Neural cell (in vitro differentiated cells): ENCODE data around the gene LTBP4. TPM values are rescaled to one million over a fixed set of nuclear protein-coding genes. Genes with fewer than 3 reads are reported as not detected.

Source experiments
- H2AFZ ChIP-seq: fragments of 200-600, 300-800 bp; sonication (generic), shearing (Covaris generic); 2 replicates; pipeline ENCODE4 v1.6.0; 2014; ENCODE audit warnings: low read depth, mild to moderate bottlenecking, antibody characterized with exemption, low read length, moderate library complexity
- H3F3A ChIP-seq: fragments of 200-600 bp; shearing (Covaris generic); 2 replicates; pipeline ENCODE4 v1.6.1; 2016; ENCODE audit warnings: mild to moderate bottlenecking, moderate library complexity, mixed read lengths, antibody characterized with exemption, low read length; ENCODE audit not compliant: insufficient read depth, poor library complexity, severe bottlenecking
- H3K27ac ChIP-seq: fragments of 200-600, 300-800 bp; sonication (generic), shearing (Covaris generic); 2 replicates; pipeline ENCODE4 v1.5.1; 2014; ENCODE audit warnings: mild to moderate bottlenecking, low read length, moderate library complexity
- H3K27me3 ChIP-seq: fragments of 300-800, 200-600 bp; sonication (generic), shearing (Covaris generic); 2 replicates; pipeline ENCODE4 v1.6.0; 2014; ENCODE audit warnings: mild to moderate bottlenecking, low read depth, low read length, moderate library complexity; ENCODE audit not compliant: insufficient read depth
- H3K36me3 ChIP-seq: fragments of 300-800, 200-600 bp; sonication (generic), shearing (Covaris generic); 2 replicates; pipeline ENCODE4 v1.5.1; 2014; ENCODE audit warnings: mild to moderate bottlenecking, antibody characterized with exemption, low read length, moderate library complexity; ENCODE audit not compliant: insufficient read depth
- H3K4me2 ChIP-seq: fragments of 300-800, 200-600 bp; sonication (generic), shearing (Covaris generic); 2 replicates; pipeline ENCODE4 v1.6.0; 2014; ENCODE audit warnings: mild to moderate bottlenecking, low read length
- H3K4me3 ChIP-seq: fragments of 300-800, 200-600 bp; sonication (generic), shearing (Covaris generic); 2 replicates; pipeline ENCODE4 v1.5.1; 2014; ENCODE audit warnings: mild to moderate bottlenecking, low read length, moderate library complexity
- H3K79me2 ChIP-seq: fragments of 200-600 bp; shearing (Covaris generic); replicated peaks from 2 replicates; pipeline ENCODE4 v1.6.0; 2014; ENCODE audit warnings: mild to moderate bottlenecking, low read length, moderate library complexity; ENCODE audit not compliant: insufficient read depth
- H3K9ac ChIP-seq: fragments of 300-800, 200-600 bp; sonication (generic), shearing (Covaris generic); 2 replicates; pipeline ENCODE4 v1.6.1; 2016; ENCODE audit warnings: mild to moderate bottlenecking, low read length, mixed read lengths
- H3K9me2 ChIP-seq: fragments of 200-600 bp; shearing (Covaris generic); 2 replicates; pipeline ENCODE4 v1.6.1; 2016; ENCODE audit warnings: mild to moderate bottlenecking, low read length, mixed read lengths; ENCODE audit not compliant: insufficient read depth
- H3K9me3 ChIP-seq: fragments of 200-600, 300-800 bp; sonication (generic), shearing (Covaris generic); 2 replicates; pipeline ENCODE4 v1.6.1; 2016; ENCODE audit warnings: mild to moderate bottlenecking, mixed run types, low read length, moderate library complexity, mixed read lengths
- H4K20me1 ChIP-seq: fragments of 200-600 bp; shearing (Covaris generic); 2 replicates; pipeline ENCODE4 v1.6.1; 2016; ENCODE audit warnings: mild to moderate bottlenecking, mixed run types; ENCODE audit not compliant: insufficient read depth
- CTCF ChIP-seq: fragments of 450-650 bp; IDR thresholded peaks from 2 replicates; pipeline ENCODE4 v1.5.1; 2014; ENCODE audit warnings: antibody characterized with exemption, mild to moderate bottlenecking, moderate library complexity; ENCODE audit not compliant: poor library complexity, severe bottlenecking
- EP300 ChIP-seq: fragments of 450-650 bp; conservative IDR thresholded peaks from 2 replicates; pipeline ENCODE4 v1.6.1; 2014; ENCODE audit warnings: antibody characterized with exemption, mild to moderate bottlenecking, moderate library complexity; ENCODE audit not compliant: poor library complexity, severe bottlenecking
- EZH2 ChIP-seq: fragments of 200-600, 300-800 bp; shearing (Covaris generic), sonication (generic); IDR thresholded peaks from 2 replicates; pipeline ENCODE4 v1.6.1; 2014; ENCODE audit warnings: antibody characterized with exemption, low read length, borderline replicate concordance, mild to moderate bottlenecking; ENCODE audit not compliant: insufficient read depth, poor library complexity, severe bottlenecking
- MXI1 ChIP-seq: fragments of 450-650 bp; conservative IDR thresholded peaks from 2 replicates; pipeline ENCODE4 v1.6.1; 2014; ENCODE audit warnings: antibody characterized with exemption, mild to moderate bottlenecking; ENCODE audit not compliant: poor library complexity, severe bottlenecking
- POLR2AphosphoS5 ChIP-seq: IDR thresholded peaks from 2 replicates; pipeline ENCODE4 v1.6.1; 2012
- RAD21 ChIP-seq: fragments of 450-650 bp; conservative IDR thresholded peaks from 2 replicates; pipeline ENCODE4 v1.6.1; 2014; ENCODE audit warnings: antibody characterized with exemption, mild to moderate bottlenecking, moderate library complexity
- SMC3 ChIP-seq: fragments of 450-650 bp; conservative IDR thresholded peaks from 2 replicates; pipeline ENCODE4 v1.6.1; 2014; ENCODE audit warnings: antibody characterized with exemption, mild to moderate bottlenecking, moderate library complexity; ENCODE audit not compliant: poor library complexity
- TAF1 ChIP-seq: IDR thresholded peaks from 2 replicates; pipeline ENCODE4 v1.6.1; 2012; ENCODE audit warnings: low read depth
- polyA plus RNA-seq: library from polyadenylated mRNA; depleted of rRNA; stranded (reverse); fragments of >200 nt; gene quantifications from 2 replicates; pipeline ENCODE4 v1.2.3, GENCODE V29; 2014
- TF ChIP-seq, protein P1 (sequence below): IDR thresholded peaks from 2 replicates; pipeline ENCODE4 v1.6.1; 2012; ENCODE audit warnings: borderline replicate concordance

The LTBP4 gene
- polyA plus RNA-seq, 1 donor from 2014 or later = 55.6 TPM

DNA sequence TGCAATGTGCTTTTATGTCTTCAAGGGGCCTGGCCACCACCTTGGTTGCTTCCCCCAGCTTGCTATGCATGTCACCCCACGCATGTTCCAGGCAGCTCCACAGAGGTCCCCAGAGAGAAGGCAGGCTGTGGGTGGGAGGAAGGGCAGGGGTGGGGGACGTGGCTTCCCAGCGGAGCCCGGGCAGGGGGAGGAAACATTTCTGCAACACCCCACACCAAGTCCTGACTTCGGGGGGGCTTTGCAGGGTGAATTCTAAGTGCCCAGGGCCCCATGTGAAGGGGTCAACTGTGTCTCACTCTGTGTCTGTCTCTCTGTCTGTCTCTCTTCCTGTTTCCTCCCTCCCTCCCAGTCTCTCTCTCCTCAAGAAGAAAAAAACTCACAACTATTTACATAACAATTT lies 39.6 kb downstream of the LTBP4 start:
- Histone ChIP-seq H2AFZ (no peak overlapping the region), H3F3A (no peaks in the 10 kb centered on the region), H3K27me3 (no peaks in the 10 kb centered on the region), H3K9ac (no peak overlapping the region), H3K4me2 (no peak overlapping the region), H3K9me3 (no peaks in the 10 kb centered on the region), H3K27ac (no peak overlapping the region), H4K20me1 (no peaks in the 10 kb centered on the region), H3K36me3 (no peaks in the 10 kb centered on the region), H3K79me2 (no peaks in the 10 kb centered on the region), H3K9me2 (no peaks in the 10 kb centered on the region), H3K4me3 (no peak overlapping the region)
- no peak for TF ChIP-seq EP300
- TF ChIP-seq, protein P1, sequence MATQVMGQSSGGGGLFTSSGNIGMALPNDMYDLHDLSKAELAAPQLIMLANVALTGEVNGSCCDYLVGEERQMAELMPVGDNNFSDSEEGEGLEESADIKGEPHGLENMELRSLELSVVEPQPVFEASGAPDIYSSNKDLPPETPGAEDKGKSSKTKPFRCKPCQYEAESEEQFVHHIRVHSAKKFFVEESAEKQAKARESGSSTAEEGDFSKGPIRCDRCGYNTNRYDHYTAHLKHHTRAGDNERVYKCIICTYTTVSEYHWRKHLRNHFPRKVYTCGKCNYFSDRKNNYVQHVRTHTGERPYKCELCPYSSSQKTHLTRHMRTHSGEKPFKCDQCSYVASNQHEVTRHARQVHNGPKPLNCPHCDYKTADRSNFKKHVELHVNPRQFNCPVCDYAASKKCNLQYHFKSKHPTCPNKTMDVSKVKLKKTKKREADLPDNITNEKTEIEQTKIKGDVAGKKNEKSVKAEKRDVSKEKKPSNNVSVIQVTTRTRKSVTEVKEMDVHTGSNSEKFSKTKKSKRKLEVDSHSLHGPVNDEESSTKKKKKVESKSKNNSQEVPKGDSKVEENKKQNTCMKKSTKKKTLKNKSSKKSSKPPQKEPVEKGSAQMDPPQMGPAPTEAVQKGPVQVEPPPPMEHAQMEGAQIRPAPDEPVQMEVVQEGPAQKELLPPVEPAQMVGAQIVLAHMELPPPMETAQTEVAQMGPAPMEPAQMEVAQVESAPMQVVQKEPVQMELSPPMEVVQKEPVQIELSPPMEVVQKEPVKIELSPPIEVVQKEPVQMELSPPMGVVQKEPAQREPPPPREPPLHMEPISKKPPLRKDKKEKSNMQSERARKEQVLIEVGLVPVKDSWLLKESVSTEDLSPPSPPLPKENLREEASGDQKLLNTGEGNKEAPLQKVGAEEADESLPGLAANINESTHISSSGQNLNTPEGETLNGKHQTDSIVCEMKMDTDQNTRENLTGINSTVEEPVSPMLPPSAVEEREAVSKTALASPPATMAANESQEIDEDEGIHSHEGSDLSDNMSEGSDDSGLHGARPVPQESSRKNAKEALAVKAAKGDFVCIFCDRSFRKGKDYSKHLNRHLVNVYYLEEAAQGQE = no peak

GRCh38 chr19:40641281-40641680 lies 40.1 kb downstream of the LTBP4 start:
- no peak overlapping the region for H3K4me3 ChIP-seq
- no peaks in the 10 kb centered on the region for H3K79me2 ChIP-seq
- no peaks in the 10 kb centered on the region for H3K9me3 ChIP-seq
- no peaks in the 10 kb centered on the region for H4K20me1 ChIP-seq
- no peak overlapping the region for H3K9ac ChIP-seq
- H3K27me3 ChIP-seq = no peaks in the 10 kb centered on the region
- H3K4me2 ChIP-seq = no peak overlapping the region
- no peak overlapping the region for H3K27ac ChIP-seq
- H2AFZ ChIP-seq = no peak overlapping the region
- H3F3A ChIP-seq = no peaks in the 10 kb centered on the region
- no peaks in the 10 kb centered on the region for H3K36me3 ChIP-seq
- no peaks in the 10 kb centered on the region for H3K9me2 ChIP-seq
- TF ChIP-seq TAF1 = no peak
- TF ChIP-seq CTCF = no peak
- TF ChIP-seq EZH2 = no peak
- TF ChIP-seq SMC3 = no peak
- no peak for TF ChIP-seq RAD21
- TF ChIP-seq EP300 = no peak
- no peak for TF ChIP-seq POLR2AphosphoS5
- TF ChIP-seq, protein P1 = no peak
- no peak for TF ChIP-seq MXI1
